KMS-11 (cell line): ENCODE measurements around the gene ATP9B.

Experiments used
- H2AFZ ChIP-seq: fragments of 200-600 bp; sonication (generic); 2 replicates; pipeline ENCODE4 v1.6.1; 2016; ENCODE audit warnings: antibody characterized with exemption, mixed run types, low read depth
- H3K27ac ChIP-seq: fragments of 200-600 bp; sonication (generic); 2 replicates; pipeline ENCODE4 v1.6.1; 2016; ENCODE audit warnings: mild to moderate bottlenecking, mixed run types
- H3K27me3 ChIP-seq: fragments of 200-600 bp; sonication (generic); 2 replicates; pipeline ENCODE4 v1.6.1; 2017; ENCODE audit warnings: mild to moderate bottlenecking, low read depth, mixed run types, moderate library complexity; ENCODE audit not compliant: insufficient read depth
- H3K36me3 ChIP-seq: fragments of 200-600 bp; sonication (generic); 2 replicates; pipeline ENCODE4 v1.6.1; 2017; ENCODE audit warnings: mild to moderate bottlenecking, mixed run types; ENCODE audit not compliant: insufficient read depth
- H3K4me1 ChIP-seq: fragments of 200-600 bp; sonication (generic); 2 replicates; pipeline ENCODE4 v1.6.1; 2016; ENCODE audit warnings: mild to moderate bottlenecking, low read depth, mixed run types; ENCODE audit not compliant: poor library complexity, severe bottlenecking
- H3K4me2 ChIP-seq: fragments of 200-600 bp; sonication (generic); 2 replicates; pipeline ENCODE4 v1.7.0; 2016; ENCODE audit warnings: mild to moderate bottlenecking, mixed run types
- H3K4me3 ChIP-seq: fragments of 200-600 bp; sonication (generic); IDR thresholded peaks from 2 replicates; pipeline ENCODE4 v1.6.1; 2017; ENCODE audit warnings: low read depth, low read length, mixed read lengths; ENCODE audit not compliant: insufficient read depth
- H3K79me2 ChIP-seq: fragments of 200-600 bp; sonication (generic); 2 replicates; pipeline ENCODE4 v1.6.1; 2016; ENCODE audit warnings: low read depth, mixed run types; ENCODE audit not compliant: insufficient read depth
- H3K9ac ChIP-seq: fragments of 200-600 bp; sonication (generic); 2 replicates; pipeline ENCODE4 v1.6.1; 2016; ENCODE audit warnings: mild to moderate bottlenecking, mixed run types
- H4K20me1 ChIP-seq: fragments of 200-600 bp; sonication (generic); 2 replicates; pipeline ENCODE4 v1.6.1; 2016; ENCODE audit warnings: mild to moderate bottlenecking, mixed run types; ENCODE audit not compliant: insufficient read depth
- CTCF ChIP-seq: fragments of 200-600 bp; sonication (generic); conservative IDR thresholded peaks from 2 replicates; pipeline ENCODE4 v1.6.1; 2017; ENCODE audit warnings: low read depth, mild to moderate bottlenecking, antibody characterized with exemption, low read length, moderate library complexity, mixed read lengths

ATP9B gene

GRCh38 chr18:79068937-79069716 lies at the start of gene ATP9B:
Gene ATP9B, plus strand, starts transcription at chr18:79069394. Its CDS starts 17 bp downstream, at chr18:79069411.
- H3K27ac ChIP-seq = peak within 1 kb of the TSS; percentile 93
- H2AFZ ChIP-seq = peak within 1 kb of the TSS; percentile 81
- no peaks in the 10 kb centered on the region for H4K20me1 ChIP-seq
- no peaks in the 10 kb centered on the region for H3K27me3 ChIP-seq
- peak within 1 kb of the TSS; percentile 88 for H3K4me2 ChIP-seq
- H3K4me3 ChIP-seq = peak within 1 kb of the TSS; percentile 27
- H3K9ac ChIP-seq = peak within 1 kb of the TSS; percentile 97
- peaks cover 14% of the 10 kb centered on the region for H3K4me1 ChIP-seq
- TF ChIP-seq CTCF = no peak
- H3K79me2 ChIP-seq = peaks cover 47% of the 10 kb centered on the region
- no peaks in the 10 kb centered on the region for H3K36me3 ChIP-seq

- no peaks in the 10 kb centered on the region for H3K27me3 ChIP-seq
- H2AFZ ChIP-seq = no peak overlapping the region
- H3K9ac ChIP-seq = no peak overlapping the region
- H3K36me3 ChIP-seq = no peaks in the 10 kb centered on the region
- no peak overlapping the region for H3K4me2 ChIP-seq
- no peak for TF ChIP-seq CTCF
- no peak overlapping the region for H3K4me3 ChIP-seq
- no peaks in the 10 kb centered on the region for H3K79me2 ChIP-seq
- no peak overlapping the region for H3K27ac ChIP-seq
- H4K20me1 ChIP-seq = no peaks in the 10 kb centered on the region
- no peaks in the 10 kb centered on the region for H3K4me1 ChIP-seq
These were observed 49.3 kb upstream of the ATP9B start for GRCh38 chr18:79019881-79020280.

- Histone ChIP-seq H2AFZ (no peak overlapping the region), H3K27me3 (no peaks in the 10 kb centered on the region), H3K4me3 (no peak overlapping the region), H3K9ac (no peak overlapping the region), H3K27ac (no peak overlapping the region), H4K20me1 (no peaks in the 10 kb centered on the region), H3K36me3 (no peaks in the 10 kb centered on the region), H3K4me1 (no peaks in the 10 kb centered on the region), H3K79me2 (no peaks in the 10 kb centered on the region), H3K4me2 (no peak overlapping the region)
- no peak for TF ChIP-seq CTCF
These were observed 46.6 kb upstream of the ATP9B start for GRCh38 chr18:79022603-79023002.

- H3K27me3 ChIP-seq = no peaks in the 10 kb centered on the region
- no peaks in the 10 kb centered on the region for H3K4me1 ChIP-seq
- H3K9ac ChIP-seq = no peak overlapping the region
- H3K27ac ChIP-seq = no peak overlapping the region
- no peak for TF ChIP-seq CTCF
- no peak overlapping the region for H3K4me2 ChIP-seq
- H3K36me3 ChIP-seq = no peaks in the 10 kb centered on the region
- no peak overlapping the region for H3K4me3 ChIP-seq
- no peaks in the 10 kb centered on the region for H4K20me1 ChIP-seq
- no peaks in the 10 kb centered on the region for H3K79me2 ChIP-seq
- H2AFZ ChIP-seq = no peak overlapping the region
These were observed 42.7 kb upstream of the ATP9B start for GRCh38 chr18:79026491-79026890.
